AG08396 (cell line): ENCODE data around the gene PPIL1.

Source experiments
- DNase-seq: peaks from one replicate; pipeline ENCODE4 v3.0.0; 2012; ENCODE audit warnings: low spot score, mixed read lengths

Gene PPIL1

GRCh38 chr6:36888654-36889481 is 14.3 kb upstream of the PPIL1 start:
- DNase-seq, result no peak

DNA sequence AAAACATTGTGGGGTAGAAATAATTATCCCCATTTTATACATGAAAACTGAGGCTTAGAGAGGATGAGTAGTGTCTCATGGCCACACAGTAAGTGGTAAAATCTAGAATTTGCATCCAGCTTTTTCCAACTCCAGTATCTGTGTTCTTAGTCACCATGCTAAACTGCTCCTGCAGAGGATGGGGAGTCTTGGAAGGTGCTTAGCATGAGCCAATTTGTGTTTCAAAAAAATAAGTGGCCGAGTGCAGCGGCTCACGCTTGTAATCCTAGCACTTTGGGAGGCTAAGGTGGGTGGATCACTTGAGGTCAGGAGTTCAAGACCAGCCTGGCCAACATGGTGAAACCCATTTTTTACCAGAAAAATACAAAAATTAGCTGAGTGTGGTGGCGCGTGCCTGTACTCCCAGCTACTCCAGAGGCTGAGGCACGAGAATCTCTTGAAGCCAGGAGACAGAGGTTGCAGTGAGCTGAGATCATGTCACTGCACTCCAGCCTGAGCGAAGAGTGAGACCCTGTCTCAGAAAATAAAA is 13.6 kb upstream of the PPIL1 start:
- no peak for DNase-seq

DNA sequence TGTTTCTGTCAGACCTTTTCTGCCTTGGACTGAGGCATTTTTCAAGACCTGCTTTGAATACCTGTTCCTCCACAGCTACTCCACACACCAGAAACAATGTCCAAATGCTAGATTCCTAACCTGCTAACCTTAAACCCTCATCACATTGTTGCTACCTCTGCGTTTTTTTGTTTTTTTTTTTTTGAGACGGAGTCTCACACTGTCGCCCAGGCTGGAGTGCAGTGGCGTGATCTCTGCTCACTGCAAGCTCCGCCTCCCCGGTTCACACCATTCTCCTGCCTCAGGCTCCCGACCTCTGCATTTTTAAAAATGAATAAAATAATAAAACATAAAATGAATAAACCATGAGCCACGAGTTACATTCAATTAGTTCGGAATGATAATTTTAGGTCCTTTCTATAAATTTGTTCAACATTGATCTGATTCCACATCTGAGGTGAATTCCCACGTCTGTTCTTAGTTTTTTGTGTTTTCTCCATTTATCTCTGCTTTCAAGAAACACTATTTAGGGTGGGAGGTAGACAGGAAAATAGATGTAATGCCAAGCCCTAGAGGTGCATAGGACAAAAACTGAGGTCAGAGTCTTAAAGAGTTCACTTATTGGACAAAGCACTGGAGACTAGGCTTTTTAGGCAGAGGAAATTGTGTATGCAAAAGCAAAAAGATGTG is 12.5 kb upstream of the PPIL1 start:
- no peak for DNase-seq

DNA sequence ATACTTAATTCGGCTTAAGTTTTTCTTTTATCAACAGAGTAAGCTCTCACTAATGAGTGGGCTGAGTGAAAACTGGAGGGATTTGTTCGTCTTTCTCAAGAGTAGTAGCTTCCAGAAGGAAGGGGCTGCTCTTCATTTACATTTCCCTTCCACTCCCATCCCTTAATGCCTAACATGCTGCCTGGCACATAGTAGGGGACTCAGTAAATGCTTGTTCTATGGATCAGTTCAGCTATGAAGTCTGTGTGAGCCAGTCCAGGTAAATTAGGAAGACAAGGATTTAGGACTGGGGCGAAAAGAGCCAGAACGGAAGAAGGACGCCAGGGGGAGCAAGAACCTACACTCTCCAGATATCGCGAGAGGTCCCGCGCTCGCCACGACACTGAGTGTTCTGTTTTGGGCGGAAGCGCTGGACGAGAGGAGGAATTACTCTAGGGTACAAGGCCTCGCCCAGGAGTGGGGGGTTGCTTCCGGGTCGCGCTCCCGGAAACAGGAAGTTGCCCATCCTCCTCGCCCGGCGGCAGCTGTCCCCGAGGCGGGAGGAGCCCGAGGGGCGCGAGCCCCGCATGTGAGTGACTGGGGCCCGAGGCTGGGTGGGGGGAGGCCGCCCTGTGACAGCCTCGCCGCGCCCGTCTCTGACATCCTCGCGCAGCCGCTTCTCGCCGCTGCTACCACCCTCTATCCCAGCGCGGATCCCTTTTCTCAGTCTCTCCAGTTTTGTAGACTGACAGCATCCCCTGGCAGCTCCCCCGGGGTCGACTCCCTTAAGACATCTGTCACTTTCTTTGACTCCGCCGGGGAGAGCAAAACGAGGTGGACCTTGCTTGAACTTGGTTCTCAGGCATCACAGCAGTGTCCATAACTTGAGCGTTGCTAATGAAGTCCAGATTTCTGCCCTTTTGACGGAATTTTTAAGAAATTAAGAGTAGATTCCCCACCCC is 11.1 kb upstream of the PPIL1 start, which contains the start of gene C6orf89:
Gene C6orf89 (plus strand): TSS at position 492 of the 941 bp plus-strand sequence. CDS start 13,493 bp downstream, outside the sequence.
- peak; percentile 93 for DNase-seq

DNA sequence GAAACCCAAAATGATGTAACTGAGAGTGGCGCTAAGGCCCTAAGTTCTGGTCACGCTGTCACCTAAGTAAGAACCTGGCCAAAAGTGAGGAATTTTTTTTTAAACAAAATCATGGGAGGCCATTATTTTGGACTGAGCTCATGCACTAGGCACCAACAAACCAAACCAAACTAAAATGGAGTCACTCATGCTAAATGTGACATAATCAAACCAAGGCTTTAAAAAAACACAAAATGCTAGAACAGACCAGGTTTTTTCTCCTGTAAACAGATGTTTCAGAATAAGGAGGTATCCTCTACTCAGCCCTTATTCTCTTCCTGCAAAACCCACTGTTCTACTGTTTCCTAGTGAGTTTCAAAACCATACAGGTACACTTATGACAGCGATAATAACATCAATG is 10.0 kb upstream of the PPIL1 start:
- no peak for DNase-seq

DNA sequence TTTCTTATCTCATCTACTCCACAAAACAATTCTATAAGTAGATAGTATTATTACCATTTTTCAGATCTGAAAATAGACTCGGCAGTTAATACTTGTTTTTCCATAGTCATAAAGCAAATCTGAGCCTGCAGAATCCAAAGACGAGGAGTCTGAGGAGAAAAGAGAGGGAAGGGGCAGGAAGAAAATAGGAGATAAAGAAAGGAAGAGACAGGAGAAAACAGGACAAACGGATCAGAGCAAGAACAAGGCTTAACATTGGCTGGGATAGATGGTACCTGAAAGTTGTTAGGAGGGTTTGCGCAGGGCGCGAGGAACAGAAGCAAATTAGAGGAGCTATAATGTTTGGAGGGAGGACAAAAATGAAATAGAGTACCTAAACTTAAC is 639 bp upstream of the PPIL1 start:
- DNase-seq, result no peak

DNA sequence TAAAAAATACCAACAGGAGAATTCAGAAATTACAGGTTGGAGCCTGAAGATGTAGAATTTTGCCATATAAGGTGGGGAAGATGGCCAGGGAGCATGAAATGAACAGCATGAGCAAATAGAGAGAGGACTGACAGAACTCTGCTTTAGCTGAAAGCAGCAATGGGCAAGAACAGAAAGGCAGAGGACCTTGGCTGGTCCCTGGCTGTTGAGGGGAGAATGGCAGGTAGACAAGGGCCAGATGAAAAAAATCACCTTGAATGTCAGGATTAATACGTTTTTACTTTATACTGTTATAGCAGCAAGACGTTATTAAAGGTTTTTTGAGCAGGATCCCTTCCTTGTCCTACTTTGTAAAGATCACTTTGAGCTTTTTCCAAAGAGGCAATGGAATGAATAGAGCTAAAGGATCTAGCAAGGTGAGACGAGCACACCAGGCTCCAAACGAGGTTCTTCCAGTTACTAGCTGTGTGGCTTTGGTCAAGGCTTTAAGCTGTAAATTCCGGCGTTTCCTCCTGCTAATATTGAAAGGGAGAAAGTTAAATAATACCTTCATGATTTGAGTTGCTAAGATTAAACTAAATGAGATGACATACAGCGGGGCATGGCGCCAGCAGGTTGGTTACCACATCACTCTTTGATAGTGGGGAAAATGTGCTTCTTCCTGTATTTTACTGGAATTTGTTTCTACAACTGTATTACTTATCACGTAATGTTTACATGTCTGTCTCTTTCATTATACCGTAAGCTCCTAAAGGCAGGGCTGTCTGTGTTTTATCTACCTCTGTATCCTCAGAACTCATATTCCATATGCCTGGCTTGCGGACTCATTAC is 776 bp downstream of the PPIL1 start:
- no peak for DNase-seq

DNA sequence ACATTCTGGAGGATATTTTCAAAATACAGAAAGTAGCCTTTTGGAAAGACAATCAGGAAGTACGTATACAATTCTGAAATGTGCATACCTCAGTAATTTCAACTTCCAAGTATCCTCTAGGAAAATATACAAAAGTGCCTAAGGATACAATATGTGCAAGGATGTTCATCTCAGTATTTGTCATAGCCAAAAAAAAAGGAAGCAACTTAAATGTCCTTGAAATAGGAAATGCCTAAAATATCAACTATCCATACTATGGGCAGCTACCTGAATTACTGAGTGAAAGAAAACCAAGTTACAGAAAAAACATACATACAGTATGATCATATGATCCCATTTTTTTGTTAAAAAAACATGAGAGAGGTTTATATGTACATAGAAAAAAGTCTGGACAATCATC is 1.5 kb downstream of the PPIL1 start:
- no peak for DNase-seq

DNA sequence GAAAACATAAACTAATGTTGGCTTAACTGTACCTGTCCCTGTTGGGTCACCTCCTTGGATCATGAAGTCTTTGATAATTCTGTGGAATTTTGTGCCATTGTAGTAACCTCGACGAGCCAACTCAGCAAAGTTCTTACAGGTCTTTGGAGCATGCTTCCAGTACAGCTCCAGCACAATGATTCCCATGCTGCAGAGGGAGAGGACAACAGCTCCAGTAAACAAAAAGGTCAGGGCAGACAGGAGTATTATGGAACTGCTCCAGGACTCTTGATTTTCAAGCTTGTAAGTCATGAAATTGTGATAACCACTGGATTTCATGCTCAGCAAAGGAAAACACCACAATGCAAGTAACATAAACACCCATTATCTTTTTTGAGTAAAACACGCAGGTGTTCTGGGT is 2.9 kb downstream of the PPIL1 start:
- no peak for DNase-seq

DNA sequence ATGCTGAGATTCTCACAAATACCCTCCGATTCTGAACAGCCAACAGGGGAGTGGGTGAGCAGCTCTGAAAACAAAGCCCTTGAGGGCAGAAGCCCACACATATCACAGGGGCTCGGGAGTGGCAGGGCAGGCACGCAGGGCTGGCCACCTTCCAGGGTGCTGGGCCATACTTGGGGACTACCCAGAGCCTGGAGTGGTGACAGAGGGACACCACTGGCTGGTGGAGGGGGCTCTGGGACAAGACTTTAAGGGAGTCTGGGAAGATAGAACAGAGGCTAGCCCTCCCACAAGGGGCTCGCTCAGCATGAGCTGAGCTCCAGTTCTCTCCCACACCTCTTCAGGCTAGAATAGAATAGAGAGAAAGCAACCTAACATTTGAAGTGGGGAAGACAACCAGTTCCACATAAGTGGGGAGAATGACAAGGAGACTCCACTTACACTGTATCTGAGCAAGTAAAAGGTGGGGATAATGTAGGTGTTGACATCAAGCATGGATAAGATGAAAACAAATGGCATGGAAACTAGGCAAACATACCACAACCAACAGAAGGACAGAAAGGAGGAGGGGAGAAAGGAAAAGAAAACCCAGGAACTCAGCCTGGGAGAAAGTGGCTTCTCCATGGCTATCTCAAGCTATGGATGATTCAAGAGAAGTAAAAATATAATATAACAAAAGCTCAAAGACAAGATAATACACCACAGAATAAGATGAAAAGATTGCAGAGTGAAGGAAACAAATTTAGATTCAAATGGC is 7.0 kb downstream of the PPIL1 start:
- DNase-seq, result no peak

GRCh38 chr6:36865835-36866234 is 8.8 kb downstream of the PPIL1 start:
- no peak for DNase-seq

GRCh38 chr6:36863670-36864540 is 10.7 kb downstream of the PPIL1 start:
- no peak for DNase-seq

GRCh38 chr6:36862848-36863382 is 11.7 kb downstream of the PPIL1 start:
- no peak for DNase-seq

DNA sequence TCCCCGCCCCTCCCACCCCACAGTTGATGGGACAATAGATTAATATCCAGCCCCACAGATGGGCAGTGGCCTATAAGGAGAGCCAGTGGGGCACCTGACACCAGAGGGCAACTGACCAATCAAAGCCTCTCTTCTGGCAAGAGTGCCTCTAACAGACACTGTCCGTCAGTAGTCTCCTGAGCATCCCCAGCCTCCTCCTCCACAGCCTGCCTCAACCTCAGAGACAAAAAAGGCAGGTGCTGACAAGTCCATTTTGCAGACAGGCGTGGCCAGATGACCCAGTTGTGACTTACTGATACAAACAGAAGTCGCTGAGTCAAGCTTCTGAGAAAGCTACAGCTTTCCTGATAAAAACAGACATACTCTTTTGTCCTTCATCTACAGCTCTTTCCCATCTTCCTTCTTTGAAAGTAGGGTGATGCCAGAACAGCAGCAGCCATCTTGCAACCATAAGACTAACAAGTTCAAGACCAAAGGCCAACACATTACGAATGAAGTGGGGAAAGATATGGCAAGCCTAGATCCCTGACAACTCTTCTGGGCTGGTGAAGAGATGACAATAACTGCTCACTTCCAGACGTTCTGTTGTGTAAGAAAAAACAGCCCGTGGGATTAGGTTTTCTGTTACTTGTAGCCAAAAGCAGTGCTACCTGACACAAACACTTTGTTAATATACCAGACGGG is 12.3 kb downstream of the PPIL1 start:
- DNase-seq, result no peak

DNA sequence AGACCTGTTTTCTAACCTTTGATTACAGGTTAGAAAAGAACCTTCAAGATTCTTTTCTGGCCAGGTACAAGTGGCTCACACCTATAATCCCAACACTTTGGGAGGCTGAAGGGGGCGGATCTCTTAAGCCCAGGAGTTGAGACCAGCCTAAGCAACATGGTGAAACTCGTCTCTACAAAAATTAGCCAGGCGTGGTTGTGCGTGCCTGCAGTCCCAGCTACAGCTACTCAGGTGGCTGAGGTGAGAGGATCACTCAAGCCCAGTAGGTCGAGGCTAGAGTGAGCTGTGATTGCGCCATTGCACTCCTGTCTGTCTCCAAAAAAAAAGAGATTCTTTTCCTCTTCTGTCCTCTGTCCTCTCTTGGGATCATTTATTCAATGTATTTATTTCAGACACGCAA is 14.5 kb downstream of the PPIL1 start:
- no peak for DNase-seq

- DNase-seq, result peak; percentile 67
Measured at GRCh38 chr6:36858407-36858981, 16.1 kb downstream of the PPIL1 start.

GRCh38 chr6:36857325-36857724 is 17.3 kb downstream of the PPIL1 start:
- no peak for DNase-seq

GRCh38 chr6:36856277-36856676 is 18.3 kb downstream of the PPIL1 start:
- DNase-seq, result no peak
